Suppressor macrophage treated with lipopolysaccharide for 1 hour (primary cell): ENCODE data around the gene ZNF84.

ENCODE experiments used
- DNase-seq, 3 donors: peaks; one replicate each; pipeline ENCODE4 v3.0.0-alpha.2; 2020 to 2022

ZNF84 gene

GRCh38 chr12:133037207-133038005, at the start of gene ZNF84:
Gene ZNF84, plus strand, starts transcription at chr12:133037509. Its CDS starts 3,959 bp downstream, at chr12:133041468.
- peak; percentile 98 to 99 (median 99) for DNase-seq

GRCh38 chr12:132998741-132999140, 38.6 kb upstream of the ZNF84 start:
- no peak for DNase-seq

GRCh38 chr12:133010657-133011297, 26.5 kb upstream of the ZNF84 start:
- no peak for DNase-seq

- no peak for DNase-seq
Observed at GRCh38 chr12:133023566-133023965, 13.7 kb upstream of the ZNF84 start.

GRCh38 chr12:133026996-133027395, 10.3 kb upstream of the ZNF84 start:
- no peak for DNase-seq

GRCh38 chr12:133038118-133038709, 905 bp downstream of the ZNF84 start:
- peak in 1 of 3 donors; percentile 6 for DNase-seq

GRCh38 chr12:133046698-133047097, 9.4 kb downstream of the ZNF84 start:
- no peak for DNase-seq

- no peak for DNase-seq
Observed at GRCh38 chr12:133057446-133057845, 20.1 kb downstream of the ZNF84 start.

- peak in 1 of 3 donors; percentile 14 for DNase-seq
Observed at GRCh38 chr12:133058203-133059113, 21.1 kb downstream of the ZNF84 start.

GRCh38 chr12:133061954-133062353, 24.6 kb downstream of the ZNF84 start:
- no peak for DNase-seq

- DNase-seq: no peak
Observed at GRCh38 chr12:133063556-133063955, 26.2 kb downstream of the ZNF84 start.

- no peak for DNase-seq
Observed at GRCh38 chr12:133073836-133074235, 36.5 kb downstream of the ZNF84 start.

- peak; percentile 97 to 99 (median 99) for DNase-seq
Observed at GRCh38 chr12:133080026-133080367, 42.7 kb downstream of the ZNF84 start.

GRCh38 chr12:133080368-133081158, 43.3 kb downstream of the ZNF84 start, which contains the start of gene ZNF140:
Gene ZNF140, plus strand, starts transcription at chr12:133080923. Its CDS starts 398 bp downstream, at chr12:133081321.
- peak; percentile 98 to 99 (median 99) for DNase-seq

GRCh38 chr12:133081159-133081780, 44.0 kb downstream of the ZNF84 start:
- DNase-seq: no peak

- no peak for DNase-seq
Observed at GRCh38 chr12:133083345-133083744, 46.0 kb downstream of the ZNF84 start.

GRCh38 chr12:133105620-133106019, 68.3 kb downstream of the ZNF84 start:
- DNase-seq: peak in 1 of 3 donors; percentile 20

- DNase-seq: peak in 2 of 3 donors; percentile 4 to 22
Observed at GRCh38 chr12:133106253-133106652, 68.9 kb downstream of the ZNF84 start.

- no peak for DNase-seq
Observed at GRCh38 chr12:133107121-133107520, 69.8 kb downstream of the ZNF84 start.

- no peak for DNase-seq
Observed at GRCh38 chr12:133108150-133108549, 70.8 kb downstream of the ZNF84 start.
